ENCODE measurements around the gene NBEA.
"Not testable (repeated sequence)": the region's sequence is repeated elsewhere in the genome, so short reads cannot be mapped to it uniquely, and the experiment has no call there.

Gene NBEA

GRCh38 chr13:35093356-35093755 is 151.3 kb downstream of the NBEA start:
- DNase-seq, result no peak

- DNase-seq, result not testable (repeated sequence)
Observed at GRCh38 chr13:35106771-35107170, 164.7 kb downstream of the NBEA start.

DNA sequence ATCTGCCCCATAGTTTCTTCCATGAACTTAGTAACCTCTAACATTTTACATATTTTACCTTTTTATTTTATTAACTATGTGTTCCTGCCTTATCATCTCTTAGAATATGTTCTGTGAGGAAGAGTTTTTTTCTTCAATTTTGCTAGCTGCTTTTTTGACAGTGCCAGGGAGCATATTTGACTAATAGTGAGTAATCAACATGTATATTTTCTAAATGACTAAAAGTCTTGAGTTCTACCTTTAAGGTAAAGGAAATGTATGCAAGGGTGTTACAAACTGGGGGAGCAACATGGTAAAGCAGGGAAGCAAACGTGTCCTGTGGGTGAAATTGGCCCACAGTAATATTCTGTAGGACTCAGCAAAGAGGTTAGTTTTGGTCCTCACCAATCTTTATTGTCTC is 165.5 kb downstream of the NBEA start:
- no peak for DNase-seq

DNA sequence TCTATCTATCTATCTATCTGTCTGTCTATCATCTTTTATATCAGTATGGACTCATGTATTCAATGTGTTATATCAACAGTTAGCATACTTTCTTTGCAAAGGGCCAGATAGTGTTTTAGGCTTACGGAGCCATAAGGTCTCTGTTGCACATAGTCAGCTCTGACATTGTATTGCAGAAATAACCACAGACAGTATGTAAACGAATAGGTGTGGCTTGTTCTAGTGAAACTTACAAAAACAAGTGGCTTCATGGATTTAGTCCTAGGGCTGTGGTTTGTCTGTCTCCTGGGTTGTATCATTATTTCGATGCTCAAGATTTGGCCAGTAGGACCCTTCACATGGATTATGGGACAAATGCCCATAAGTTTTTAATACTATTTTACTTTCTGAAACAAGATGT is 171.5 kb downstream of the NBEA start:
- DNase-seq, result not testable (repeated sequence)

DNA sequence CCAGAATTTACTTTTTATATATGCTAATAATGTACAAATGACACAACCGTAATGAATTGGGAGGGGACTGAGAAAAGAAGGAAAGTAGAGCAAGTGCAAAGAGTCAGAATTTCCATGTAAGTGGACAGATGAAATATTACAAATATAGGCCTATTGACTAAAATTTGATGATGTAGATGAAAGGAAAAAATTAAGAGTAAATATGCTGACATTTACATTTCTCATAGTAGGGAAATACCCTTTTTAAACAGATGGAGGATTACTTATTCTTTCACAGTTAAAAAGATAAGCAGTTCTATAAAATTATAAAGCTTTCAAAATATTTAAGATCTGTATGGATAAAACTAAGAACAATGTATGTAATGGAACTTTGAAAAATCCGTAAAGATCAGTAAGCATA is 185.4 kb downstream of the NBEA start:
- DNase-seq, result no peak

DNA sequence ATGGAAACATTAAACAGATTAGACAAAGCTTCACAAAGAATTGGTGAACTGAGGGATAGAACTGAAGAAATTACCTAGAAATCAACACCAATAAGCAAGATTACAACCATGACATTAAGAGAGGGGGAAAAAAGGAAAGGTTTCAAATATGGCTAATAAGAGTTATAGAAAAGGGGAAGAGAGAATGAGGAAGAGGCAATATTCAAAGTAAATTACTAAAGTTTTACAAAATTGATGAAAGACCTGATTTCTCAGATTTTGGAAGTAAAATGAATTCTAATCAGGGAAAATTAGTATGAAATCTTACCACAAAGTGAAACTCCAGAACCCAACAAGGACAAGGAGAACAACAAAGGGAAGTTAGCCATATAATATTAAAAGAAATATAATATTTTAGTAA is 187.4 kb downstream of the NBEA start:
- DNase-seq, result no peak

- DNase-seq, result no peak
Observed at GRCh38 chr13:35131471-35131870, 189.4 kb downstream of the NBEA start.

DNA sequence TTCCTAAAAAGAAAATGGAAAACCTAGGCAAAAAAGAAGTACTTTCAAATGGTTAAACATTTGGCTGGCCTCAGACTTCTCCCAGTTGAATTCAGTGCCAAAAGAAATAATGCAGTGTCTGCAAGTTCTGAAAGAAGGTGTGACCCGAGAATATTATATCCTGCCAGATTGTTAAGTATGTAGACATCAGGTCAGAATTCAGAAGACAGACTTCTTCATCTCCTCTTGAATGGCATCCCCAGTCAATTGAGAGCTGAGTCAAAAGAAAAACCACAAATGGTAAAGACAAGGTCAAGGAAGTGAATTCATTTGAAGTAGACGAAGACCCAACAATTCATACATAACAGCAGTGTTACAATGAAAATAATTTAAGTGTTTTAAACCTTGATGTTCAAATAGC is 194.5 kb downstream of the NBEA start:
- no peak for DNase-seq

- no peak for DNase-seq
Observed at GRCh38 chr13:35139591-35139990, 197.5 kb downstream of the NBEA start.

DNA sequence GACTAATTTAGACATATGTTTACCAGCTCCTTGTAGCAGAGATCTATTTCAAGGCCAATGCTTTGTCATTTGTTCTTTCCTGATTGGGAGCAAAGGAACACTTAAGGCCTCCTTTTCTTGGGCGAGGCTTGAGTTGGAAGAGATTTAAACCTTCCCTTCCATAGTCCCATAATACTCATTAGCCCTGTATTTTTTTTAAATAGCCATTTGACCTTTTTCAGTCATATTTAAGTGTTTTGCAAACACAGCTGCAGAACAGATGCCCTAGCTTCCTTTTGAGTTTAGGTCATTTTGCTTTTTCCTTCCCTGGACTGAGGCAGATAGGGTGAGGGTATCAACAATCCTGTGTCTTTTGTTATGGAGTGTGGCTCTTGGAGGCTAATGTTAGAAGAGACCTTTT is 198.3 kb downstream of the NBEA start:
- DNase-seq, result no peak

DNA sequence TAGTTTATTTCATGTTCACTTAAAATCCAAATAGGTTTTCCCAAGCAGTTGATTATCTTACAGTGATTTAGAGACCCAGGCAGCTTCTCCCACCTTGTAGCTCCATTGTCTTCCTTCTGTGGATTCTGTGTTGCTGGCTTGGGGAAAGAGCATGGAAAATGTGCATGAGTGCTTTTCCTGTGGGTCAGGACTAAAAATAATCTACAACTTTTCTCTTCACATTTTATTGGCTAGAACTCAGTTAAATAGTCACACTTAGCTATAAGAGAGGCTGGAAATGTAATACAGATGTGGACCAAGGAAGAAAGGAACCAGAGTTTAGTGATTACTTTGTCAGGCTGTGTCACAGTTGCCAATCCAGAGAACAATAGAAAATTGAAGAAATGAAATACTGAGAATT is 198.8 kb downstream of the NBEA start:
- no peak for DNase-seq

DNA sequence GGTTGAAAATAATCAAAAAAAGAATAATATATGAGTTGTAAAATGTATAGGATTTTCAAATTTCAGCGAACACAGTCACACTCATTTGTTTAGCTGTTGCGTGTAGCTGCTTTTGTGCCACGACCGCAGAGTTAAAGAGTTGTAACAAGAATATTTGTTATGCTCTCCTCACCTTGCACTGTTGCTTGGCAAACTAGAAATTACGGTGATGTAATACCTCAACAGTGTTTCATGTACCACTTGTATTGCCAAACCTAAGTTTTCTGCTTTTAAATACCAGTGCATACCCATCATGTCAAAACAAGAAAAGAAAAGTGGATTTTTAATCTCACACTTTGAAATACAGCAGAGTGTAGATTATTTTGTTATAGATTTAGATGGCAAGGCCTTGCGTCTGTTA is 201.1 kb downstream of the NBEA start:
- DNase-seq, result no peak

GRCh38 chr13:35144166-35144890 is 202.3 kb downstream of the NBEA start:
- no peak for DNase-seq

DNA sequence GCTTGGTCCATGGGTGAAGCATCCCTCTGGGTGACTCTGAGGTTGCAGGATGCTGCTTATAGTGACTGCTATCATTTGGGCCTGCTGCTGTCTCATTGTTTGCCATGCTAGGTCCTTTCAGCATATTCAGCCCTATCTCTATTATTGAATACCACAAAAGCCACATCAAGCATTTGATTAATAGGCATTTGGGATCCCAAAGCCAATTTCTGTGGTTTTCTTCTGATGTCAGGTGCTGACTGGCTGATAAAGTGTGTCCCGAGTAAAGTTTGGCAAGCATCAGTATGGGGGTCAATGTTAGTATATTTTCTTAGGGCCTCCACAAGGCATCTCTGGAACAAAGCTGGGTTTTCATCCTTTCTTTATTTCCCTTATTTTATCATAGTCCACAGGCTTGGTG is 204.6 kb downstream of the NBEA start:
- DNase-seq, result no peak

GRCh38 chr13:35157143-35157755 is 215.2 kb downstream of the NBEA start:
- no peak for DNase-seq

- no peak for DNase-seq
Observed at GRCh38 chr13:35159041-35159440, 217.0 kb downstream of the NBEA start.

DNA sequence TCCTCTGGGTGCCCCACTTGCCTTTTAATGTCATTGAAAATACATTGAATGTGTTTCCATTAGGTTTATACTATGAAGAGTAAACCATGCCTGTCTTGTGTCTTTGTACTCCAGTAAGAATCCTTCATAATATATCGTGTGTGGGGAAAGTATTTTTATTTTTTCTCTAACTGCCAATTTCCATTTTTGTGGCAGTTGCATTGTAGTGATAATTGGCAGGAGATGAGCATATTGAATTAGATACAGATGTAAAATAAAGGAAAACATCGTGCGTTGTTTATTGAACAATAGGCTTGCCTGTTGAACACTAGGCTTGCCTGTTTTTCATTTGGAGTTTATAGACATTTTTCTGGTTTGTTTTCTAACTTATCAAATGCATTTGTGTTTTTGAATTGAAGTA is 218.8 kb downstream of the NBEA start:
- DNase-seq, result no peak

- no peak for DNase-seq
Observed at GRCh38 chr13:35162420-35162819, 220.3 kb downstream of the NBEA start.

DNA sequence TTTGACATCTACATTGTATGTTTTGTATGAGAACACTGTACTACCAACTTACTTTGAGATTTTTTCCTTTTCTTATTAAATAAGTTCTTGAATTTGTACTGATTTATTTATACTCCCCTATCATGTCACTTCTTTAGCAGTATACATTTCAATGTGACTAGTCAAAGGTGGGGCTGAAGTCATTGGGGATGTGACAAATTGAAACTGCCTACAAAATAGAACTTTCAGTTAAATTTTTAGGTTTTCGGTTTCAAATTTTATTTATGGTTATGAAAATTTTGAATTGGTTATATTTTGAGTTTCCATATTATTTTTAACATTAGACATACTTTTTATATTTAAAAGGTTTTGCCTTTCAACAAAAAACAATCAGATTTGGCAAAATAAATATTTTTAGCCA is 221.6 kb downstream of the NBEA start:
- no peak for DNase-seq

DNA sequence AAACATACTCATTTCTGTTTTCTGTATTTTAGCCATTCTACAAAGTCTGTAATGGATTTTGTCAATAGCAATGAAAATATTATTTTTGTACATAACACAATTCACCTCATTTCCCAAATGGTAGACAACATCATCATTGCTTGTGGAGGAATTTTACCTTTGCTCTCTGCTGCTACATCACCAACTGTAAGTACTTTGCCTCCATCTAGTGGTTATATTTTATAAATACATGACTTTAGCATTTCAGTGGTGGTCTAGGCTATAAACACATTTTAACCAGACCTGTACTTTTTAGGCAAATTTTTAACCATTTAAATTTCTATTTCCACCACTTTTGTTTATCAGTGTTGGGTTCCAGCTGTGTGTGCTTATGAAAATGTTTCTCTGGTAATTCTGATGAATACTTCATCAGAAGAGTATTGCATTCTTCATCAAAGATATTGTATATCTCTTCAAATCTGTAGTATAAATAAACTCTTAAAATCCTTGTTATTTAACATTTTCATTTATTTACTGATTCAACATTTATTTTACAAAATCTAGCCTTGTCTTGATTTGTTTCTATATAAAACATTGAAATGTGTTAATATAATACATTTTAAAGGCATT is 222.4 kb downstream of the NBEA start:
- DNase-seq, result no peak

DNA sequence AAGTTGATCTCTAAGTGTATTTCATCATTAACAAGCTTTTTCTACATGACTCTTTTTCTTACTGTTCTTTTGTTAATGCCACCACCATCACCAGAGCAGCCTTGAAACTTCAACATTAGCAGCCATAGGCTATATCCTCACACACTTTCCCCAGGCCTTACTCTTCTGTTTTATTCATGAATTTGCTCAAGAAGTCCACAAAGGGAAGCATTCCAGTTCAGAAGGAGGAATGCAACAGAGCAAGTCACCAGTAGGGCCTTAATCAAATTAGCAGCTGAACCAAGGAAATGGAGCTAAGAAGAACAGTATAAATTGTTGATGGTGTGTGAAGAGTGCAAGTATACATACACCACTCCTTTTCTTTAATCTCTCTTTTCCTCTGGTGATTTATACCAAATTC is 223.1 kb downstream of the NBEA start:
- no peak for DNase-seq

DNA sequence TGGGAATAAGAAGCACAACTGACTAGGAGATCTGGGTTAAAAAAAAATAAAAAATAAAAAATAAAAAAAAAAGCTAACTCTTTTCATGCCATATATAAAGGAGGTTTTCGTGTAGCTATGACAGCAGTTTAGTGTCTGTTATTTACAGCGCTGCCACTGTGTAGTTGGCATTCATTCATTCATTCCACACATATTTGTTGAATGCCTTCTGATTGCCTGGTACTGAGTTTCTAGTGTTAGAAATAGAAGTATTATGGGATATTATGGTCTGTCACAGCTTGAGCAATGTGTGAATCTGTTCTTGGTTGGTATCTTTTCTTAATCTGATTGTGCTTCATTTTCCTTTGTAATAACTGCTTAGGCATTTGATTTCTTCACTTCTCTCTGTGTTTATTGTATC is 237.4 kb downstream of the NBEA start:
- DNase-seq, result no peak

DNA sequence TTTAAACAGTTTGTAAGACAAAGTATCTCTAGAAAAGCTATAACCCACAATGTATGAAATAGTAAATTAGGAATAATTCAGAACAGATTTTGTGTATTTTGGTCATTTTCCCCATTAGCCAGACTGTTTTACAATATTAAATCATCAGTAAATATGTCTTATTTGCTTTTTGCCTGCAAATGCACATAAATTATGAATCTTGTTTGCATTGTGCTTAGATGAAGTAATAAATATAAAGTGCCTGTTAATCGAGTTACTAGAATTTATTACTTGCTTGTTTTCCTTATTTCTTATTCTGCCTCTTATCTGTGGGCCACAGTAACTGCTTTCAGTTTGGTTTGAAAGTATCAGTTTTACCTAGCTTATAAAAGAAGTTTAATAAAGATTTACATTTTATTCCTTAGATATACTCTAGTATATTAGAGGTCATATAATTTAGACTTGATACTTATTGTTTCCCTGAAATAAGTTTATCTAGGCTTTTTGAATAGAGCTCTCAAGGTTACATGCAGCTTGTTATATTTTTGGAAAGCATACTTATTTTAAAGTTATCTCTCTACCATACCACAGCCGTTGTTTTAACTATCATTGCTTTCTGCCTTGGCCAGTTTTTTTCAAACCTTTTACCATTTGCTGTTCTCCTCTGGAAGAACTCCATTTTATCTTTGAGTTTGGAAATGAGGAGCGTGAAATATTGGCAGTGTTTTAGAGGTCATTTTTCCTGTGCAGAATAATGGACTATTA is 238.0 kb downstream of the NBEA start:
- DNase-seq, result no peak

- no peak for DNase-seq
Observed at GRCh38 chr13:35190241-35190640, 248.2 kb downstream of the NBEA start.
